Osteocyte (in vitro differentiated cells): ENCODE measurements around the gene ARHGAP22. TPM values are rescaled to one million over a fixed set of nuclear protein-coding genes. Genes with fewer than 3 reads are reported as not detected.

Experiments
- DNase-seq: peaks from one replicate; pipeline ENCODE4 v3.0.0; 2021; ENCODE audit warnings: mixed read lengths; ENCODE audit not compliant: unreplicated experiment; ENCODE audit errors: extremely low spot score
- H3K27ac Mint-ChIP-seq: one replicate; pipeline ENCODE4 v1.8.0; 2021; ENCODE audit warnings: mild to moderate bottlenecking, mixed read lengths; ENCODE audit not compliant: unreplicated experiment
- H3K27me3 Mint-ChIP-seq: one replicate; pipeline ENCODE4 v1.8.0; 2021; ENCODE audit warnings: mixed read lengths; ENCODE audit not compliant: unreplicated experiment
- H3K36me3 Mint-ChIP-seq: one replicate; pipeline ENCODE4 v1.8.0; 2021; ENCODE audit warnings: mixed read lengths; ENCODE audit not compliant: unreplicated experiment
- H3K4me1 Mint-ChIP-seq: one replicate; pipeline ENCODE4 v1.8.0; 2021; ENCODE audit warnings: mixed read lengths; ENCODE audit not compliant: unreplicated experiment
- H3K4me3 Mint-ChIP-seq: one replicate; pipeline ENCODE4 v1.8.0; 2021; ENCODE audit warnings: mild to moderate bottlenecking, moderate library complexity, mixed read lengths; ENCODE audit not compliant: unreplicated experiment
- H3K9me3 Mint-ChIP-seq: one replicate; pipeline ENCODE4 v1.8.0; 2021; ENCODE audit warnings: mixed read lengths; ENCODE audit not compliant: unreplicated experiment
- total RNA-seq: library from RNA; stranded (reverse); gene quantifications from 2 replicates; pipeline ENCODE4 v1.2.1, GENCODE V29; 2021
- TF ChIP-seq, protein P1 (sequence below): fragments of 200-600 bp; sonication (generic); IDR thresholded peaks from 2 replicates; pipeline ENCODE4 v1.5.0; 2021; ENCODE audit warnings: antibody characterized with exemption, mild to moderate bottlenecking, moderate library complexity

The ARHGAP22 gene
- total RNA-seq, 1 donor from 2014 or later = 0.64 TPM

DNA sequence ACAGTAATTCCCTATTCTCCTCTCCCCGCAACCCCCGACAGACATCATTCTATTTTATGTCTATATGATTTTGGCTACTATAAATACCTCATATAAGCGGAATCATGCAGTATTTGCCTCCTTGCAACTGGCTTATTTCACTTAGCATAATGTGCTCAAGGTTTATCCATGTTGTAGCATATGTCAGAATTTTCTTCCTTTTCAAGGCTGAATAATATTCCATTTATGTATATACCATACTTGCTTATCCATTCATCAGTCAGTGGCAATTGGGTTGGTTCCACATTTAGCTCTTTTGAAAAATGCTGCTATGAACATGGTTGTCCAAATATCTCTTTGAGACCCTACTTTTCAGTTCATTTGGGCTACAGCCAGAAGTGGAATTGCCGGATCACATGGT lies 191.9 kb downstream of the ARHGAP22 start:
- Mint-ChIP-seq H3K4me1 (peaks cover 16% of the 10 kb centered on the region), H3K9me3 (peaks cover 21% of the 10 kb centered on the region), H3K27me3 (no peaks in the 10 kb centered on the region), H3K4me3 (no peak overlapping the region), H3K36me3 (peaks cover 41% of the 10 kb centered on the region), H3K27ac (no peak overlapping the region)
- TF ChIP-seq, protein P1, sequence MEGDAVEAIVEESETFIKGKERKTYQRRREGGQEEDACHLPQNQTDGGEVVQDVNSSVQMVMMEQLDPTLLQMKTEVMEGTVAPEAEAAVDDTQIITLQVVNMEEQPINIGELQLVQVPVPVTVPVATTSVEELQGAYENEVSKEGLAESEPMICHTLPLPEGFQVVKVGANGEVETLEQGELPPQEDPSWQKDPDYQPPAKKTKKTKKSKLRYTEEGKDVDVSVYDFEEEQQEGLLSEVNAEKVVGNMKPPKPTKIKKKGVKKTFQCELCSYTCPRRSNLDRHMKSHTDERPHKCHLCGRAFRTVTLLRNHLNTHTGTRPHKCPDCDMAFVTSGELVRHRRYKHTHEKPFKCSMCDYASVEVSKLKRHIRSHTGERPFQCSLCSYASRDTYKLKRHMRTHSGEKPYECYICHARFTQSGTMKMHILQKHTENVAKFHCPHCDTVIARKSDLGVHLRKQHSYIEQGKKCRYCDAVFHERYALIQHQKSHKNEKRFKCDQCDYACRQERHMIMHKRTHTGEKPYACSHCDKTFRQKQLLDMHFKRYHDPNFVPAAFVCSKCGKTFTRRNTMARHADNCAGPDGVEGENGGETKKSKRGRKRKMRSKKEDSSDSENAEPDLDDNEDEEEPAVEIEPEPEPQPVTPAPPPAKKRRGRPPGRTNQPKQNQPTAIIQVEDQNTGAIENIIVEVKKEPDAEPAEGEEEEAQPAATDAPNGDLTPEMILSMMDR = no peak
- no peak for DNase-seq

DNA sequence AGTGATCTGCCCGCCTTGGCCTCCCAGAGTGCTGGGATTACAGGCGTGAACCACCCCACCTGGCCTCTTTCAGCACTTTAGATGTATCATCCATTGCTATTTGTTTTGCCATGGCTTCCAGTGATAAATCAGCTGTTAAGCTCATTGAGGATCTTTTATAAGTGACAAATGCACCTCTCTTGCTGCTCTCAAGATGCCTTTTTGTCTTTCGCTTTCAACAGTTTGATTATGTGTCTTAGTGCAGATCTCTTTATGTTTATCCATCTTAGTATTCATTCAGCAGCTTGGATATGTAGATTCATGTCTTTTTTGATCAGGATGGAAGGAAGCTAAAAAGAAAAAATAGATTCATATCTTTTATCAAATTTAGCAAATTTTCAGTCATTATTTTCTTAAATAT lies 192.8 kb downstream of the ARHGAP22 start:
- no peak overlapping the region for H3K27ac Mint-ChIP-seq
- H3K36me3 Mint-ChIP-seq = peaks cover 41% of the 10 kb centered on the region
- DNase-seq = no peak
- no peak overlapping the region for H3K4me3 Mint-ChIP-seq
- H3K9me3 Mint-ChIP-seq = peaks cover 21% of the 10 kb centered on the region
- TF ChIP-seq, protein P1 = no peak
- H3K27me3 Mint-ChIP-seq = no peaks in the 10 kb centered on the region
- peaks cover 16% of the 10 kb centered on the region for H3K4me1 Mint-ChIP-seq

DNA sequence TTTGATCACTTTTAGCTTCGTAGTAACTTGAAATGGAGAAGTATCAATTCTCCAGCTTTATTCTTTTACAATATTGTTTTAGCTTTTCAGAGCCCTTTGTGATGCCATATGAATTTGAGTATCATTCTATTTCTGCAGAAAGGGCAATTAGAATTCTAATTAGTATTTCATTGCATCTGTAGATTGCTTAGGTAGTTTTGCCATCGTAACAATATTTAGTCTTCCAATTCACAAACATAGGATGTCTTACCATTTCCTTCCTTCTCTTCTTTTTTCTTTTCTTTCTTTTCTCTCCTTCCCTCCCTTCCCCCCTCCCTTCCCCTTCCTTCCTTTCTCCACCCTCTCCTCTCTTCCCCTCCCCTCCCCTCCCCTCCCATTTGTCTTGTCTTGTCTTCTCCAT lies 193.4 kb downstream of the ARHGAP22 start:
- Mint-ChIP-seq H3K4me3 (no peak overlapping the region), H3K27me3 (no peaks in the 10 kb centered on the region), H3K9me3 (peaks cover 21% of the 10 kb centered on the region), H3K4me1 (peaks cover 11% of the 10 kb centered on the region), H3K27ac (no peak overlapping the region), H3K36me3 (peaks cover 41% of the 10 kb centered on the region)
- TF ChIP-seq, protein P1 = no peak
- no peak for DNase-seq

DNA sequence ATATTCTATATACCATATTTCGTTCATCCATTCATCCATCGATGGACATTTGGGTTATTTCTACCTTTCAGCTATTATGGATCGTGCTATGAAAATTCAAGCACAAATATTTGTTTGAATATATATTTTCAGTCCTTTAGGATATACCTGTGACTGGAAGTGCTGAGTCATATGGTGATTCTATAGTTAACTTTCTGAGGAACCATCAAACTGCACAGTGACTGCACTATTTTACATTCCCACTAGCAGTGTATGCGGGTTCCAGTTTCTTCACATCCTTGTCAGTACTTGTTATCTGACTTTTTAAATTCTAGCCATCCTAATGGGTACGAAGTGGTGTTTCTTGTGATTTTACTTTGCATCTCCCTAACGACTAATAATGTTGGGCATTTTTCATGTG lies 194.4 kb downstream of the ARHGAP22 start:
- TF ChIP-seq, protein P1 = no peak

DNA sequence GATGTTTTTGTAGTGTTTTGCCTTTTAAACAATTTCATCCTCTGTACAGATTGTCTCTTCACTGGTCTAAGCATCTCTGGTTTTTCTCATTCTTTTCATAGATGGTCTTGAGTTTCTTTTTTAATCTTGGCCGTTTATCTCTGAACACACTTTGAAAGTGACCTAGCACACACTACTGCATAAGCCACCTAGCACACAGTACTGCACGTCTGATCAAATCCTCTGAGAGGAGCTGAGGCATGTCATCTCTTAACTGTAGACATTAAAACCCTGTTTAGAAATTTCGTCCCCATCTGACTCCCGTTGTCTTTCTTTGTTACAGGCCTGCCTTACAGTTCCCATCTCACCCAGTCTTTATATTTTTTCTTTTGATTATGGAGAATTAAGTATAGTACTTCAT lies 198.2 kb downstream of the ARHGAP22 start:
- TF ChIP-seq, protein P1 = no peak
- Mint-ChIP-seq H3K4me3 (no peak overlapping the region), H3K4me1 (no peaks in the 10 kb centered on the region), H3K27ac (no peak overlapping the region), H3K36me3 (peaks cover 28% of the 10 kb centered on the region), H3K27me3 (no peaks in the 10 kb centered on the region), H3K9me3 (peaks cover 6% of the 10 kb centered on the region)
- DNase-seq = no peak

More for the DNA sequence above, 194.4 kb downstream of the ARHGAP22 start:
- no peaks in the 10 kb centered on the region for H3K27me3 Mint-ChIP-seq
- DNase-seq = no peak
- no peak overlapping the region for H3K4me3 Mint-ChIP-seq
- no peak overlapping the region for H3K27ac Mint-ChIP-seq
- H3K36me3 Mint-ChIP-seq = peaks cover 48% of the 10 kb centered on the region
- peaks cover 21% of the 10 kb centered on the region for H3K9me3 Mint-ChIP-seq
- H3K4me1 Mint-ChIP-seq = peaks cover 11% of the 10 kb centered on the region
